Raji (cell line): ENCODE data around the gene TTC21A.

ENCODE experiments used
- POLR2A ChIP-seq: IDR thresholded peaks from 2 replicates; pipeline ENCODE4 v1.6.1; 2011; ENCODE audit warnings: low read depth, low read length, control low read depth; ENCODE audit not compliant: insufficient read depth

TTC21A gene

GRCh38 chr3:39183211-39184080 is 76.0 kb downstream of the TTC21A start:
- no peak for TF ChIP-seq POLR2A

GRCh38 chr3:39184081-39184967 is 76.8 kb downstream of the TTC21A start:
- TF ChIP-seq POLR2A = no peak

- TF ChIP-seq POLR2A = no peak
Measured at GRCh38 chr3:39184968-39185285, 77.4 kb downstream of the TTC21A start.

GRCh38 chr3:39185326-39185958 is 78.0 kb downstream of the TTC21A start:
- no peak for TF ChIP-seq POLR2A

GRCh38 chr3:39185959-39186691 is 78.6 kb downstream of the TTC21A start:
- no peak for TF ChIP-seq POLR2A

GRCh38 chr3:39186692-39187151 is 79.2 kb downstream of the TTC21A start:
- no peak for TF ChIP-seq POLR2A

GRCh38 chr3:39187372-39188155 is 80.1 kb downstream of the TTC21A start:
- TF ChIP-seq POLR2A = no peak
